ENCODE measurements around the gene GAREM1. TPM values are rescaled to one million over a fixed set of nuclear protein-coding genes. Genes with fewer than 3 reads are reported as not detected.

Gene GAREM1
- total RNA-seq, 4 donors from 2014 or later: 23.6 to 29.9 (median 29.1) TPM

DNA sequence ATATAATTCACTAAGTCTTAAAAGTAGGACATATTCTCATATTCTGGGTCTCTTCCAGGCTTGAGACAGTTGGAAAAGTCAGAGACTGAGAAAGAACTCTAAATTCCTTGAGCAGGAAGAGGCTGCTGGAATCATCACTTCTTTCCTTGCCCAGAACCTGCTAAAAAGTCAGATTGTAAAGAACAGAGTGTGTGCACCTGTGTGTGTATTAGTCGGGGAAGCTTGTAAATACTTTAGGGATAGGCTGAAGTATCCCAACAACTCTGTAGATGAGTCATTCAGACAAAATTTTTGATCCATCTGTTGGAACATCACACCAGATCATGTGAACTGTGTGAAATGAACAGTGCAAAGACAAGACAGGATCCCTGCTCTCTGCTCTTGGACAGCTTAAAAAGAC lies 16.1 kb downstream of the GAREM1 start:
- H3K36me3 ChIP-seq: no peaks in the 10 kb centered on the region
- H3K27ac ChIP-seq: no peak overlapping the region

DNA sequence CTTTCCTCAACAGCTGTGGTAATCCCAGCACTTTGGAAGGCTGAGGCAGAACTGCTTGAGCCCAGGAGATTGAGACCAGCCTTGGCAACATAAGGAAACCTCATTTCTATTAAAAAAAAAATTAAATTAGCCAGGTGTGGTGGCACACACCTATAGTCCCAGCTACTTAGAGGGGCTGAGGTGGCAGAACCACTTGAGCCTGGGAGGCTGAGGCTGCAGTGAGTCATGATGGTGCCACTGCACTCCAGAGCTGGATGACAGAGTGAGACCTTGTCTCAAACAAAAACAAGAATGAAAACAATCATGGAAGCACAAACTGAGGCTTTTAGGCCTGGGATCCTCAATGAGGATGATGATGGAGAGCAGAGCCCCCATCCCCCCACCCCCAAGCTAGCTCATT lies 19.8 kb downstream of the GAREM1 start:
- H3K27ac ChIP-seq: no peak overlapping the region
- peaks cover 0 to 16% (median 0%) of the 10 kb centered on the region in 4 donors for H3K4me1 ChIP-seq
- no peaks in the 10 kb centered on the region for H3K9me3 ChIP-seq
- H3K36me3 ChIP-seq: no peaks in the 10 kb centered on the region
- no peak for DNase-seq
- no peak for TF ChIP-seq POLR2A (IDR thresholded peaks at IDR 0.05)
- TF ChIP-seq, protein P1, sequence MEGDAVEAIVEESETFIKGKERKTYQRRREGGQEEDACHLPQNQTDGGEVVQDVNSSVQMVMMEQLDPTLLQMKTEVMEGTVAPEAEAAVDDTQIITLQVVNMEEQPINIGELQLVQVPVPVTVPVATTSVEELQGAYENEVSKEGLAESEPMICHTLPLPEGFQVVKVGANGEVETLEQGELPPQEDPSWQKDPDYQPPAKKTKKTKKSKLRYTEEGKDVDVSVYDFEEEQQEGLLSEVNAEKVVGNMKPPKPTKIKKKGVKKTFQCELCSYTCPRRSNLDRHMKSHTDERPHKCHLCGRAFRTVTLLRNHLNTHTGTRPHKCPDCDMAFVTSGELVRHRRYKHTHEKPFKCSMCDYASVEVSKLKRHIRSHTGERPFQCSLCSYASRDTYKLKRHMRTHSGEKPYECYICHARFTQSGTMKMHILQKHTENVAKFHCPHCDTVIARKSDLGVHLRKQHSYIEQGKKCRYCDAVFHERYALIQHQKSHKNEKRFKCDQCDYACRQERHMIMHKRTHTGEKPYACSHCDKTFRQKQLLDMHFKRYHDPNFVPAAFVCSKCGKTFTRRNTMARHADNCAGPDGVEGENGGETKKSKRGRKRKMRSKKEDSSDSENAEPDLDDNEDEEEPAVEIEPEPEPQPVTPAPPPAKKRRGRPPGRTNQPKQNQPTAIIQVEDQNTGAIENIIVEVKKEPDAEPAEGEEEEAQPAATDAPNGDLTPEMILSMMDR (IDR thresholded peaks at IDR 0.05): no peak
- H3K27me3 ChIP-seq: no peaks in the 10 kb centered on the region
- H3K4me3 ChIP-seq: no peak overlapping the region

More for the DNA sequence above, 16.1 kb downstream of the GAREM1 start:
- TF ChIP-seq POLR2A (IDR thresholded peaks at IDR 0.05): no peak
- TF ChIP-seq, protein P1 (IDR thresholded peaks at IDR 0.05): no peak
- Histone ChIP-seq H3K4me1 (peaks cover 0 to 17% (median 0%) of the 10 kb centered on the region in 4 donors), H3K27me3 (no peaks in the 10 kb centered on the region), H3K9me3 (no peaks in the 10 kb centered on the region), H3K4me3 (no peak overlapping the region)
- no peak for DNase-seq

DNA sequence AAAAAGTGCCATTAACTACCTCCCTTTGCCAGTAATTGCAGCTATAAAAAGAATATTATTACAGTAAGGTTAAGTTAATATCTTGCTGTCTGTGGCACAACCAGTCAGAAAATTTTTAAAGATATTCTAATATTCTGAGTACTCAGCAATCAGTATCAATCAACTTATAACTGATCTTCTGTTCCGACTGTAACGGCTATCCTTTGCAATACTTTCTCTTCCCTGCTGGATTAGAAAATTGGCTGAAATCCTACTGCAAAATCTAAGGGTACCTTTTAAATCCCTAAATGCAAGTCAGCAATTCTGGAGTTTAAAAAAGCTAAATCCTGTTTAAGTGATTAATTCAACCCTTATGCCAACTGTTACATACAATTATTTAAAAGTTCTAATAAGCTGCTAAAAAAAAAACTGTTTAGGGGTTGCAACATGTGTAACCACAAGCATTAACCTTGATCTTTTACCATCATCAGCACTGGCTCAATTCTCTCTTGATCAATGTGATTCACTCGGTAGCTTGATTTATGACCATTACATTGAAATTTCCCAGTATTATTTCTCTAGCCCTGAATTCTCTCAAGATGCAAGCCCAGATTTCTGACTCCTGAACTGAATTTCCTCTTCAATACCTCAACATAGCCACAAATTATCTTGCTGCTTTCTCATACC lies 20.5 kb downstream of the GAREM1 start:
- H3K4me3 ChIP-seq: no peak overlapping the region
- peaks cover 0 to 16% (median 0%) of the 10 kb centered on the region in 4 donors for H3K4me1 ChIP-seq
- H3K27ac ChIP-seq: no peak overlapping the region
- no peaks in the 10 kb centered on the region for H3K27me3 ChIP-seq
- TF ChIP-seq, protein P1 (IDR thresholded peaks at IDR 0.05): no peak
- TF ChIP-seq POLR2A (IDR thresholded peaks at IDR 0.05): no peak
- H3K36me3 ChIP-seq: no peaks in the 10 kb centered on the region
- no peak for DNase-seq
- no peaks in the 10 kb centered on the region for H3K9me3 ChIP-seq

DNA sequence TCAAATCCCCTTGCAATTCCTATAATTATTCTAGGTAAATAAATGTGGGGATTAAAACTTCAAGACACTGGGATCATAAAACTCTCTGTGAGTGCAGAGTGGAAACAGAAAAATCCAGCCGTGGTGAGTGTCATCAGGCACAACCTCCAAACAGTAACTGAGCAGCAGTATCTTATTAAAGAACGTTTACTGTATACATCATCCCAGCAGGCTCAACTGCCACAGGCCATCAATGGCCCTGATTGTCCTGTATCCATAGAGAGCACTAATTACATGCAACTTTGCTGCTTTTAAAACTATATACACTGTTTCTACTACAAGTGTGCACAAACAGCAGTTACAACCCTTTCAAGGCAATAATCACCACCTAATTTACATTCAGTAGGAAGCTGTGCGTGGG lies 23.9 kb downstream of the GAREM1 start:
- DNase-seq: no peak
- Histone ChIP-seq H3K9me3 (no peaks in the 10 kb centered on the region), H3K27me3 (no peaks in the 10 kb centered on the region), H3K27ac (no peak overlapping the region), H3K36me3 (no peaks in the 10 kb centered on the region), H3K4me3 (no peak overlapping the region), H3K4me1 (peaks cover 0 to 16% (median 0%) of the 10 kb centered on the region in 4 donors)
- TF ChIP-seq, protein P1 (IDR thresholded peaks at IDR 0.05): no peak
- no peak for TF ChIP-seq POLR2A (IDR thresholded peaks at IDR 0.05)

DNA sequence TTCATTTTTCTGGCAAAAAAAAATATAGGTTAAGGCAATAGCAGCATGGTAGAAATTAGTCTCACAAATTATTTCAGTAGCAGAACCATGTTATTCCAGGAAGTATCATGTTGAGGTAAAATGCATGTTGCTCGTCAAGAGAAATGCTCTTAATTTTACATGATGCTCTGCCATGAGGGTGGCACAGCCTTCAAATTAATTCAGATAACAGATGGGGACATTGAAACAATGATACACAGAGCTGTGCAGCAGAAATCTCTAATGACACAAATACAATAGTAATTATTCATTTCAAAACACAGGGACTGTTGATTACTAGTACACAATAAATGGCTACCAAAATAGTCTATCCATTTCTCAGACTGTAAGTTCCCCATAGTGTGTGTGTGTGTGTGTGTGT lies 24.8 kb downstream of the GAREM1 start:
- H3K27ac ChIP-seq: no peak overlapping the region
- TF ChIP-seq, protein P1 (IDR thresholded peaks at IDR 0.05): no peak
- no peak for TF ChIP-seq POLR2A (IDR thresholded peaks at IDR 0.05)
- no peak for DNase-seq
- H3K4me1 ChIP-seq: peaks cover 0 to 13% (median 0%) of the 10 kb centered on the region in 4 donors
- no peak overlapping the region for H3K4me3 ChIP-seq
- H3K27me3 ChIP-seq: no peaks in the 10 kb centered on the region
- H3K9me3 ChIP-seq: no peaks in the 10 kb centered on the region
- H3K36me3 ChIP-seq: no peaks in the 10 kb centered on the region

Data from Peyer's patch (tissue), 4 donors.